ENCODE results near the gene OR4D9. TPM values are rescaled to one million over a fixed set of nuclear protein-coding genes. Genes with fewer than 3 reads are reported as not detected.

The OR4D9 gene
- total RNA-seq, 1 donor from 2014 or later = not detected

Other genes starting within 250 kb of the OR4D9 start
- not detected for gene OR5AN1, start 152.6 kb upstream of the OR4D9 start, total RNA-seq
- gene OR5A2, start 85.1 kb upstream of the OR4D9 start, total RNA-seq = not detected
- not detected for gene OR5A1, start 75.1 kb upstream of the OR4D9 start, total RNA-seq
- not detected for gene OR4D6, start 54.6 kb upstream of the OR4D9 start, total RNA-seq
- gene OR4D10, start 38.2 kb upstream of the OR4D9 start, total RNA-seq = not detected
- not detected for gene OR4D11, start 8.0 kb upstream of the OR4D9 start, total RNA-seq
- gene OSBP, start 104.2 kb downstream of the OR4D9 start, total RNA-seq = 38.5 TPM
- gene PATL1, start 157.5 kb downstream of the OR4D9 start, total RNA-seq = 22.3 TPM
- not detected for gene OR10V1, start 202.3 kb downstream of the OR4D9 start, total RNA-seq
- gene STX3, start 243.8 kb downstream of the OR4D9 start, total RNA-seq = 8.4 TPM